Natural killer cell (primary cell): ENCODE measurements around the gene CDKAL1. TPM values are rescaled to one million over a fixed set of nuclear protein-coding genes. Genes with fewer than 3 reads are reported as not detected.

Source experiments
- ATAC-seq, 3 donors: fragments of 150-1000 bp in 2 of 3; fragments of 200-7000 bp in 1 of 3; cut with Tn5 transposase; 1 replicate in 1 of 3; 2 replicates in 2 of 3; pipeline ENCODE4 v1.10.0; 2021; ENCODE audit warnings: mild to moderate bottlenecking in 2 of 3, moderate library complexity in 2 of 3
- DNase-seq, 2 donors: peaks; one replicate each; pipeline versions ENCODE4 v3.0.0 to v3.0.0-alpha.2; 2013 to 2021; ENCODE audit warnings: mixed read lengths in 1 of 2
- H3K27ac ChIP-seq: one replicate; pipeline ENCODE4 v1.5.1; 2013; ENCODE audit warnings: mild to moderate bottlenecking, low read length
- H3K27me3 ChIP-seq: one replicate; pipeline ENCODE4 v1.6.1; 2013; ENCODE audit warnings: low read length; ENCODE audit not compliant: control insufficient read depth, insufficient read depth
- H3K36me3 ChIP-seq: one replicate; pipeline ENCODE4 v1.6.1; 2013; ENCODE audit warnings: low read length; ENCODE audit not compliant: control insufficient read depth, insufficient read depth
- H3K4me1 ChIP-seq: one replicate; pipeline ENCODE4 v1.6.1; 2013; ENCODE audit warnings: low read length; ENCODE audit not compliant: control insufficient read depth, insufficient read depth
- H3K4me3 ChIP-seq: one replicate; pipeline ENCODE4 v1.5.1; 2013; ENCODE audit warnings: low read length
- H3K9me3 ChIP-seq: one replicate; pipeline ENCODE4 v1.6.1; 2013; ENCODE audit warnings: low read length; ENCODE audit not compliant: control insufficient read depth, insufficient read depth
- H3K27ac Mint-ChIP-seq, 2 donors: one replicate each; pipeline ENCODE4 v1.8.0; 2022; ENCODE audit warnings: mild to moderate bottlenecking in 2 of 2, mixed read lengths in 2 of 2, moderate library complexity in 1 of 2
- H3K27me3 Mint-ChIP-seq, 2 donors: one replicate each; pipeline ENCODE4 v1.8.0; 2022; ENCODE audit warnings: low read depth in 2 of 2, mixed read lengths in 2 of 2
- H3K36me3 Mint-ChIP-seq: one replicate; pipeline ENCODE4 v1.8.0; 2022; ENCODE audit warnings: mixed read lengths
- H3K4me1 Mint-ChIP-seq, 2 donors: one replicate each; pipeline ENCODE4 v1.8.0; 2022; ENCODE audit warnings: mixed read lengths in 2 of 2
- H3K4me3 Mint-ChIP-seq: one replicate; pipeline ENCODE4 v1.8.0; 2022; ENCODE audit warnings: mild to moderate bottlenecking, moderate library complexity, mixed read lengths
- H3K9me3 Mint-ChIP-seq, 2 donors: one replicate each; pipeline ENCODE4 v1.8.0; 2022; ENCODE audit warnings: mixed read lengths in 2 of 2
- CTCF ChIP-seq: fragments of 200-600 bp; IDR thresholded peaks from one replicate; pipeline ENCODE4 v1.8.0; 2022; ENCODE audit warnings: antibody characterized with exemption
- WGBS: methylation state at CpG from one replicate; pipeline ENCODE4 v1.1.7; 2013; ENCODE audit warnings: missing lambda C conversion rate; ENCODE audit not compliant: insufficient coverage; 5-methylcytosine and 5-hydroxymethylcytosine counted together
- intact Hi-C: fragments of 100-400 bp; cut with micrococcal nuclease; formaldehyde crosslinking; loops from one replicate; pipeline ENCODE4 v1.14.2; 2022
- total RNA-seq, 4 donors: library from RNA; stranded (reverse); fragments of 120-200 nt in 1 of 4; gene quantifications; one replicate each; pipeline versions ENCODE4 v1.2.3 to v1.2.4, GENCODE V29; 2013 to 2022

The CDKAL1 gene
- total RNA-seq, 3 donors from 2014 or later (not counting 1 experiment from before 2014, with no cell fraction given), result 26.0 to 32.8 (median 28.9) TPM

- intact Hi-C loops, result no loop called here
- DNase-seq (no peak), ATAC-seq (no peak)
- H3K36me3 ChIP-seq, result no peaks in the 10 kb centered on the region
- TF ChIP-seq CTCF, result no peak
- no peak overlapping the region for H3K27ac ChIP-seq
- H3K4me1 Mint-ChIP-seq, result peaks cover 5 to 6% of the 10 kb centered on the region in 2 donors
- no peaks in the 10 kb centered on the region for H3K36me3 Mint-ChIP-seq
- no peak overlapping the region for H3K27ac Mint-ChIP-seq
- H3K27me3 Mint-ChIP-seq, result no peaks in the 10 kb centered on the region
- H3K27me3 ChIP-seq, result no peaks in the 10 kb centered on the region
- WGBS, result no CpG with 5 or more reads among the region's 1 CpG
- no peak overlapping the region for H3K4me3 Mint-ChIP-seq
- H3K4me3 ChIP-seq, result no peak overlapping the region
- no peaks in the 10 kb centered on the region for H3K9me3 ChIP-seq
- no peaks in the 10 kb centered on the region for H3K9me3 Mint-ChIP-seq
- H3K4me1 ChIP-seq, result no peaks in the 10 kb centered on the region
Observed at GRCh38 chr6:21180155-21180554, 645.9 kb downstream of the CDKAL1 start.

GRCh38 chr6:21180800-21181337, 646.6 kb downstream of the CDKAL1 start:
- Histone ChIP-seq H3K27me3 (no peaks in the 10 kb centered on the region), H3K27ac (no peak overlapping the region), H3K4me1 (no peaks in the 10 kb centered on the region), H3K9me3 (no peaks in the 10 kb centered on the region), H3K4me3 (no peak overlapping the region), H3K36me3 (no peaks in the 10 kb centered on the region)
- intact Hi-C loops, result no loop called here
- Mint-ChIP-seq H3K27me3 (no peaks in the 10 kb centered on the region), H3K36me3 (no peaks in the 10 kb centered on the region), H3K27ac (peak overlapping the region in 1 of 2 donors; percentile 16), H3K4me3 (no peak overlapping the region), H3K4me1 (peaks cover 5 to 6% of the 10 kb centered on the region in 2 donors), H3K9me3 (no peaks in the 10 kb centered on the region)
- ATAC-seq (peak in 1 of 3 donors; percentile 51), DNase-seq (no peak)
- no peak for TF ChIP-seq CTCF
- WGBS, result 66% methylated on average over 2 of the region's 4 CpGs

GRCh38 chr6:21181866-21182265, 647.6 kb downstream of the CDKAL1 start:
- Mint-ChIP-seq H3K4me1 (peaks cover 5 to 6% of the 10 kb centered on the region in 2 donors), H3K27me3 (no peaks in the 10 kb centered on the region), H3K27ac (no peak overlapping the region), H3K9me3 (no peaks in the 10 kb centered on the region), H3K36me3 (no peaks in the 10 kb centered on the region), H3K4me3 (no peak overlapping the region)
- Histone ChIP-seq H3K27ac (no peak overlapping the region), H3K27me3 (no peaks in the 10 kb centered on the region), H3K4me1 (no peaks in the 10 kb centered on the region), H3K36me3 (no peaks in the 10 kb centered on the region), H3K4me3 (no peak overlapping the region), H3K9me3 (no peaks in the 10 kb centered on the region)
- ATAC-seq (no peak), DNase-seq (no peak)
- intact Hi-C loops, result no loop called here
- no peak for TF ChIP-seq CTCF
- WGBS, result 100% methylated on average over 1 of the region's 1 CpG

- ATAC-seq, result no peak
- no peak for TF ChIP-seq CTCF
- Mint-ChIP-seq H3K4me3 (no peak overlapping the region), H3K27ac (no peak overlapping the region), H3K27me3 (no peaks in the 10 kb centered on the region), H3K9me3 (no peaks in the 10 kb centered on the region), H3K36me3 (no peaks in the 10 kb centered on the region), H3K4me1 (peaks cover 5 to 6% of the 10 kb centered on the region in 2 donors)
- H3K4me3 ChIP-seq, result no peak overlapping the region
- no peaks in the 10 kb centered on the region for H3K27me3 ChIP-seq
- DNase-seq, result no peak
- H3K4me1 ChIP-seq, result no peaks in the 10 kb centered on the region
- H3K36me3 ChIP-seq, result no peaks in the 10 kb centered on the region
- no peaks in the 10 kb centered on the region for H3K9me3 ChIP-seq
- intact Hi-C loops, result no loop called here
- H3K27ac ChIP-seq, result no peak overlapping the region
Observed at GRCh38 chr6:21182589-21182988, 648.3 kb downstream of the CDKAL1 start.
